ENCODE measurements around the gene SLC9A8.

DNA sequence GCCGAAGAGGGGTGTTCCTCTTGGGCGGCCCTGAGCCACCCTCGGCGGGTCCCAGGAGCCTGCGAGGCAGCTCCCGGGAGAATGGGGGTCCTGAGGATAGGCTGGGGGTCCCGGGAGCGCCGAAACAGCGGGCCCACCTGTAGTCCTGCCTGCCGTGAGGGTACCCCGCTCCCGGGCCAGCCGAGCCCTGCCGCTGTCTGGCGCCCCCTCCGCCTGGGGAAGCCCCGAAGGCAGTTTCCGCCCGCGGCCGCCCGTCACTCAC, 102.4 kb downstream of the SLC9A8 start:
- TF ChIP-seq EZH2 (IDR thresholded peaks at IDR 0.05; ENCODE audit: insufficient read depth, poor library complexity, severe bottlenecking), result no peak
- no peak for TF ChIP-seq EZH2phosphoT487 (IDR thresholded peaks at IDR 0.05; ENCODE audit: insufficient read depth, low read depth)
